Superior temporal gyrus (tissue), 1 donor: ENCODE data around the gene CLOCK.
A peak's percentile ranks its signal among the peaks of the same experiment; 100 is the strongest.

Experiments used
- DNase-seq: peaks from one replicate; pipeline ENCODE4 v3.0.0-alpha.2; 2016; ENCODE audit errors: extremely low spot score

The CLOCK gene

GRCh38 chr4:55416176-55416575 lies 130.5 kb downstream of the CLOCK start:
- DNase-seq: no peak

DNA sequence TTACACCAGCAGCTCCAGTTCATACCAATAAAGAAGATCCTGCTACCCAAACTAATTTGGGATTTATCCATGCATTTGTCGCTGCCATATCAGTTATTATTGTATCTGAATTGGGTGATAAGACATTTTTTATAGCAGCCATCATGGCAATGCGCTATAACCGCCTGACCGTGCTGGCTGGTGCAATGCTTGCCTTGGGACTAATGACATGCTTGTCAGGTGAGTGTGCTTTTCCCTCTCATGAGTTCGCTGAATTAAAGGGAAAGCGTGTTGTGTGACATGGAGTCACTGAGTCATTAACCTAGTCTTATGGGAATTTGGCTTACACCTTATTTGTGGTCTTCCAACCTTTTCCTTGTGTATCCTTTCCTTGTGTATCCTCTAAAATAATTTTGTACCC lies 135.1 kb downstream of the CLOCK start:
- no peak for DNase-seq

DNA sequence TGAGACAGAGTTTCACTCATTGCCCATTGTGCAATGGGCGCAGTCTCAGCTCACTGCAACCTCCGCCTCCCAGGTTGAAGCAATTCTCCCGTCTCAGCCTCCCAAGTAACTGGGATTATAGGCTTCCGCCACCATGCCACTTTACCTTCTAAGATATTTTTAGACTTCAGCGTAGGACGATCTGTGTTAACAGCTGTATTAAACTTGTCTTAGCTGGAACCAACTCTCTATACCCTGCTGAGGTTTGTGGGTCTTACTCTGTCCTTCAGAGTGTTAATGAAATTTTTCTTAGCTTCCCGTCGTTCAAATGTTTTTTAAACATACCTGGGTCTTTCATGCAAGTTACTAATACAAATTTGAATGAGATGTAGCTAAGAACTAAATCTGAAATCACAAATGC lies 136.3 kb downstream of the CLOCK start:
- DNase-seq: no peak

- DNase-seq: peak; percentile 65
Measured at GRCh38 chr4:55409468-55410171, 137.1 kb downstream of the CLOCK start.

DNA sequence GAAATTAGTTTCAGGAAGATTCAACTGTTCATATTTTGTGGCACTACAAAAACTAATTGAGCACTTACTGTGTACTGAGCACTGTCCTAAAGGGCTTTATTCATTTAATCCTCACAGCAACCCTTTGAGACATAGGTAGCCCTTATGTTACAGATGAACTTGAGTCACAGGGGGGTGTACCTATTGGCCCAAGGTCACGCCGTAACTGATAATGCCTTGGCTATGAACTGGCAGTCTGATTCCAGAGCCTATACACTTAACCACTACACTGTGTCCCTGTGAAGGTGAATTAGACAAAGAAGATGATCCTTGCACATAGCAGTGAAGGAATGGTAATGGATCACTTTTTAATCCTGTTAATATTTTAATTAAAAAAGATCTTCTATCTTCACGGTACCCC lies 138.9 kb downstream of the CLOCK start:
- DNase-seq: no peak

DNA sequence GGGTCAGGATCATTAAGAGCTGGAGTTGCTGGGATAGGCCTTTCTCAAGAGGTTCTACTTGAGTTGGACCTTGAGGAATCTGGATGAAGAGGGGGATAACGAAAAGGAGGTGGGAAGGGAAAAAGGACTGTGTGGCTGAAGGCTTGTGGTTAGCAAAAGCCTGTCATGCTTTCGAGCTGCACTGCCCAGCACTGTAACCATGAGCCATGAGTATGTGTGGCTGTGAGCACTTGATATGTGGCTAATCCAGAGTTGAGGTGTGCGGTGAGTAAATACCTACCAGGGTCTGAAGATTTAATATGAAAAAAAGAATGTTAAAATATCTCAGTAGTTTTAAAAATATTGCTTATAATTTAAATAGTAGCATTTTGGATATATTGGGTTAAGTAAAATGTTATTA lies 139.6 kb downstream of the CLOCK start:
- DNase-seq: no peak

DNA sequence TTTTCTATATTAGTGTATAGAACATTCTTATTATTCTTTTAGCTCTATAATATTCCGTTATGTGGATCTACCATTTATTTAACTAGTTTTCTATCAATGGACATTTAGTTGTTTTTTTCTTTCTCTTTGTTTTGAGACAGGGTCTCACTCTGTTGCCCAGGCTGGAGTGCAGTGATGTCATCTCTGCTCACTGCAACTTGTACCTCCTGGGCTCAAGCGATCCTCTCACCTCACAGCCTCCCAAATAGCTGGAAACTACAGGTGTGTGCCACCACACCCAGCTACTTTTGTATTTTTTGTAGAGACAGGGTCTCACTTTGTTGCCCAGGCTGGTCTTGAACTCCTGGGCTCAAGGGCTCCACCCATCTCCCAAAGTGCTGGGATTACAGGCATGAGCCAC lies 140.2 kb downstream of the CLOCK start:
- no peak for DNase-seq

GRCh38 chr4:55405073-55405472 lies 141.6 kb downstream of the CLOCK start:
- no peak for DNase-seq

GRCh38 chr4:55399581-55399980 lies 147.1 kb downstream of the CLOCK start:
- DNase-seq: no peak

DNA sequence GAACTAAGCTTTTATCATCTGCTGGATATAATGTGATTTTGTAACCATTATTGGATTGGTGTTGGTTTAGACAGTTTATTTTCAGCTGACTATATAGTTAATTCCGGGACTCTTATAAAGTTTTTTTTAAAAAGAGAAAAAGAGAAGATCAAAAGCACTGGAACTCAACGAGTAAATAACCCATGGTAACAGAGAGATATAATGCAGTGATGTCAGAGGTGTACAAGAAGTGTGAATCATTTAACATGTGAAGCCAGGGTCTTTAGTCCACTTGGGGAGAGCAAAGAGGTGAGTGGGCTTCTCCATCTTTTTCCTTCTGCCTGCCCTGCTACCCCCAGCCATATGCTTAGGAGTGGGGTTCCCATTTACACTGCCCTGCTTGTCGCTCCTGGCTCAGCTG lies 147.7 kb downstream of the CLOCK start:
- peak; percentile 60 for DNase-seq

DNA sequence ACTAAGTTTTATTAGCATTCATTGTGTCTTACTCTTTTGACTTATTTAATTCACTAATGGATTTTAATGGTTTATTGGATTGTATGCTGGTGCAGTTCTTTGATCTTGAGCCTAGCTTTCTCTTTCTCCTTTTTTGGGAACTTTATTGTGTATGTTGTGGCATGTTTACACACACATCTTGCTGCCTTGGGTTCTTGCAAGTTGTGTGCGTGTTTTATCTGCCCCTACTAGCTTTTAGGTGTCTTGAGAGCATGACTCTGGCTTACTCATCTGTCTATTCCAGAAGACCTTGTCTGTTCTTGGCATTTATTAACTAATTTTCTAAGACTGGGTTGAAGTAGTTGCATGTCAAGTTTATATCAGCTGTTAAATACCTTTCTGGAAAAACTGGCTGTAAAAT lies 148.2 kb downstream of the CLOCK start:
- peak; percentile 53 for DNase-seq

GRCh38 chr4:55397520-55398321 lies 149.0 kb downstream of the CLOCK start:
- DNase-seq: peak; percentile 67

- DNase-seq: peak; percentile 48
Measured at GRCh38 chr4:55397126-55397436, 149.6 kb downstream of the CLOCK start.

DNA sequence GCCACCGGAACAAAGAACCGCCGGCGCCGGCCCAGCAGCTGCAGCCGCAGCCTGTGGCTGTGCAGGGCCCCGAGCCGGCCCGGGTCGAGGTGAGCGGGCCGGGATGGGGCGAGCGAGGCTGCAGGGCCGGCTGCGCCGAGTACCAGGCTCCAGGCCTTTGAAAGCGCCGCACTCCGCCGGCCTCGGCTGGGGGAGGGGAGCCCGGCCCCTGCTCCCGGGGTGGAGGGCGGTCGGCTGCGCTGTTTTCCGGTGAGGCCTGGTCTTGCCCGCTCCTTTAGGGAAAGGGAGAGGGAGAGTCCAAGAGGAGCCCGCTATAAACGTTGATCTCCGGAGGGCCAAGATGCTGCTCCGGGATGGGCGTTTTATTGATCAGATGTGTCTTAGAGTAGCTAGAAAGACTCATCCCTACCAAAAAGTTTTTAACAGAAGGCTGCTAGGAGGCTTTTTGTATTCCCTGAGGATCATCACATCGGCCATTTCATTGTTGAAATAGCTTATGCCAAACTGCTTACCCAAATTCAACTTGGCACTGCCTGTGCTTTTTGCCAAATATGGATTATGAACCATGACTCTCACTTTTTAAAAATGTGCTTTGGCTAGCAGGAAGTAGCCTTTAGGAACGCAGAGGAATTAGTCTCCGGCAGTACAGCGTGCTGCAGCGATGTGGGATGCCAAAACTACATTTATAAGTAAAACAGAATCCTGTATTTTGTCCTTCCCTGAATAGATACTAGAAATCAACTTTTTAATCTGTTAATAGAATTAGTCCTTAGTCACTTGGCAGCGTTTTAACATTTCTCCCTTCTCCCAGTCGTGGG lies 150.2 kb downstream of the CLOCK start:
- DNase-seq: peak; percentile 68

DNA sequence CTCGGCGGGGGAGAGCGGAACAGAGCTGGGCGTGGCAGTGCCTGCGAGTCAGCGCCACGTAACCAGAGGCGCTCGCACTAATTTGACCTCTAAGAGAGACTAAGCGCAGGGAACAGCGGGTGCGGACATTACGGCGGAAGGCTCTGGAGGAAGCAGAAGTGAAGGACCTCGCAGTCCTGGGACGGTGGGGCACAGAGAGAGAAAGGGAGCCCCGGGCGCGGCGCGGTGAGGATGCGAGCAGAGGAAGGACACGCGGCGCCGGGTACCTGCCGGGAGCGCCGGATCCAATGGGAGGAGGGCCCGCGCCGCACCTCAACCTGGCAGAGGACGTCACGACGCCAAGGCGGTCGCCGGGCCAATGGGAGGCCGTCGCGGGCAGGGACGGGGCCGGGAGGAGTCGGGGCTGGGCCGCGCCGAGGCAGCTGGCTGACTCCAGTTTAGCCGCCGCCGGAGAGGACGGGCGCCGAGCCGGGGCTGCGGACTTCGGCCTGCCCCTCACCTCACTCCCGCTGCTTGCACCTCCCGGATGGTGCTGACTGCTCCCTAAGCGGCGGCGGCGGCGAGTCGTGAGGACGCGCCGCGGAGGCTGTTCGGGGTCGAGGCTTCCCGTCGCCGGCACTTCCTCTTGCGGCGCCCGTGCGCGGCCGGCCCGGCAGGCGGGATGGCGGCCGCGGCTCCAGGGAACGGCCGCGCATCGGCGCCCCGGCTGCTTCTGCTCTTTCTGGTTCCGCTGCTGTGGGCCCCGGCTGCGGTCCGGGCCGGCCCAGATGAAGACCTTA lies 151.0 kb downstream of the CLOCK start, which contains the start of gene TMEM165:
TSS of gene TMEM165 (plus strand) at position 429 of the 779 bp plus-strand sequence. CDS start at position 662, 233 bp downstream.
- peak; percentile 88 for DNase-seq

DNA sequence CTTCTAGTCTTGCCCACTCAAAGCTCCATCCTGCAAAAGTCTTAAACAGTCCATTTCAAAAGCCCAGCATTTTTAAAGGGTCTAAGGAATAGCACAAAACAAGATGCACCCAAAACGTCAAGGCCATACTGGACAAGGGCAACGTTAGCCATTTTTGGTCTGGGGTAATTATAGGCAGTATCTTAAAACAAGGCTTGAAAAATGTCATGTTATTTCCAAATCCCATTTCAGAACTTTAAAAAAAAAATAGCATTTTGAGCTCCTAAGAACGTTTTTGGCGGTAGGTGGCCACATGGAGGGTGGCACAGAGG lies 151.5 kb downstream of the CLOCK start:
- DNase-seq: no peak

DNA sequence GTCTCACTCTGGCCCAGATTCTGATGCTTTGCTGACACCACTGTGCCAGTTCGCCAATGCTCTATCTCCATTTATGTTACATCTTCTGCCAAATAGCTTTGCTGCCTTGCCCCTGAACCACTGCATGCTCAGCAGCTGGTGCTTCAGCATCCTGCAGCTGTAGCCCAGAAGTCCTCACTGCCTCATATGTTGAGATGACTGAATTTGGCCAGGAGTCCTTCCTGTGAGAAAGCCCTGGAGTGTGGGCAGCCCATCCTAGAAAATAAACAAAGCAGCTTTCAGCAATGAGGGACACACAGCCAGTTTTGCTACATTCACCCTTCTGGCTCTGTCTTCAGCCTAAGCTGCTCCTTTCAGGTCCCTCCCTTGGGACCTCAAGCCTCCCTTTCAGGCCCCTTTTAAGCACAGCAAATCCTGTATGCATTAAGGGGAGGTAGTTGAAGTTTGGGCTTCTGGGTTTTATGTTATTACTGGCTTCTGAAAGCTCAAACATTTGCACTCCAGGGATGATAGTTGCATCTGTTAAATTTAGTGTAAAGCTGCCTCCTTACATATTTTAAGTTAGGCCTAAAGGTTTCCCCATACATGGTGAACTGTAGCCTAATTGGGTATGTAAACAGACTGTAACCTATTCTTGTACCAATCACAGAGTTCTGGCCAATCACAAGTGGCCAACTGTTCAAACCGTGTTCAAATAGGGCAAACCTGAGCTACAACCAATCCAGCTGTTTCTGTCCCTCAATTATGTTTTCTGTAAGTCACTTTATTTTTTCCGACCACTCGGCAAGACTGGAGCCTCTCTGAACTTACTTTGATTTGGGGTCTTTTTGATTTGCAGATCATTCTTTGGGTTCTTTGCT lies 153.0 kb downstream of the CLOCK start:
- DNase-seq: peak; percentile 74

- no peak for DNase-seq
Measured at GRCh38 chr4:55386840-55387239, 159.9 kb downstream of the CLOCK start.

DNA sequence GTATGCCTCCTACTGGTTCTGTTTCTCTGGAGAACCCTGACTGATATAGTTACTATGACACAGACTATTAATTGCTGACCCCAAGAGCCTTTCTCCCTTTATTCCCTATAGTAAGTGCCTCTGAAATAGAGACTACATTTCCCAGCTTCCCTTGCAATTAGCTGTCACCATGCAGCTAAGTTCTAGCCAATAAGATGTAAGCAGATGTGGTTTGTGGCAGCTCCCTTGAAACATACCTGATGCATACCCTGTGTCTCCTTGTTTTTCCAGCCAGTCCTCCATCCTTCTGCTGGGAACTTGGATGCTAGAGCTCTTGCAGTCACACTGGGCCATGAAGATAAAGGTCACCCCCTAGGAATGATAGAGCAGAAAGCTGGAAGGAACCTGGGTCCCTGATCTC lies 160.6 kb downstream of the CLOCK start:
- DNase-seq: peak; percentile 65

GRCh38 chr4:55385201-55385649 lies 161.5 kb downstream of the CLOCK start:
- DNase-seq: no peak

GRCh38 chr4:55382488-55383003 lies 164.2 kb downstream of the CLOCK start:
- DNase-seq: no peak
